Measurements from ENCODE around the gene KRTAP19-7.

Gene KRTAP19-7

DNA sequence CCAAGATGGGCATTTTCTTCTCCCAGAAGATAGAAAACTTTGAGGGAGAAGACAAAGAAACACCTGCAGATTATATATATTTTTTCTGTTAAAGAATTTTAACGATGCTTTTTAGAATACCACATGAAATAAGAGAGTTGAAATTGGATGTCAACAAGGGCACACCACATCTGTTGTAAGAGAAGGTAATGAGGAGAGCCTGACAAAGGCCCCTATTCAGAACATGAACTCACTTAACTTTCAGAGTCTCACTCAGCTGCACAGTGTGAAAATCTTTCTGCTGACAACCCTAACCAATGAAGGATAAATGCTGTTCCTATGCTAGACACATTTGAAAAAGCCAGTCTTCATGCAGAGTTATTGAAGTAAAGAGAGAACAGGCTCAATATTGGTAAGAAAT is 21.8 kb upstream of the KRTAP19-7 start:
- ChIA-PET CTCF (no interaction called here), POLR2A (ENCODE audit: low non-redundant PET) (no interaction called here)
- TF ChIP-seq CTCF (conservative IDR thresholded peaks at IDR 0.05; ENCODE audit: low read depth) = no peak
- H3K27ac ChIP-seq = no peak overlapping the region
- no peak for DNase-seq (ENCODE audit: low spot score)

DNA sequence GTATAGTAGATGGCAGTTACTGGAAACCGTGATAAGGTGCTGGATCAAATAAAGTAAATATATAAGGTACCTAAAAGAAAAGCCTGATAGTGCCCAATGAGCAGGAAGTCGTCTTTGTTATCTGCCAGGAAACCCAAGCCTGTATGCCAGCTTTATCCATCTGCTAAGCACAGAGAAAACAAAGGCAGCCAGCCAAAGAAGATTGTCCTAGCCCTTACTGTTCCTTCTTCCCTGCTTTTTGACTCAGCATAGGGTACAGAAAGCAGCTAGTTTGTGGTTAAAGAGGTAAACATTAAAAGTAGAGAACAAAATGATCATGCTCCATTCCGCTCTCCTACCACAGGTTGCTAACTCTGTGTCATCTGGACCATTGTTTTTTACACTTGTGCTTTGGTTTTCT is 19.0 kb upstream of the KRTAP19-7 start:
- POLR2A ChIA-PET (ENCODE audit: low non-redundant PET) = no interaction called here
- no peak for DNase-seq (ENCODE audit: low spot score)

DNA sequence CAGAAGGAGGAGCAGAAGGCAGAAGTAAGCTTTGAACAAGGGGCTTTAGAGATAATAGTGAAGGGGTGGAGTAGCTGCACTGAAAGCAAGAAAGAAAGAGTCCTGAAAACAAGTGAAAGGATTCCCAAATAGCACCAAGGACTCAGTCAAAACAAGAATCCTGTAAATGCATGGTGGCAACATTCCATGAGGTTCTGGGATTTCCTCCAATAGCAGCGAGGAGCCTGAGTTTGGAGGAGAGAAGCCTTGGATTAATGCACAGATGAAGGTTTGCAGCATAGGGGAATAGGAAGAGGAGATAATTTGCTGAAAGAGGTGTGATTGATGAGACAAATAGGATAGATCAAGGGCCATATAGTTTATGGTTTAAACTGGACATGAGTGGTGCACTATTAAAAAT is 18.2 kb upstream of the KRTAP19-7 start:
- no peak for TF ChIP-seq CTCF (conservative IDR thresholded peaks at IDR 0.05; ENCODE audit: low read depth)
- ChIA-PET POLR2A (ENCODE audit: low non-redundant PET) (no interaction called here), CTCF (no interaction called here)
- no peak for DNase-seq (ENCODE audit: low spot score)
- H3K27ac ChIP-seq = no peak overlapping the region

More for the DNA sequence above, 19.0 kb upstream of the KRTAP19-7 start:
- CTCF ChIA-PET = no interaction called here
- TF ChIP-seq CTCF (conservative IDR thresholded peaks at IDR 0.05; ENCODE audit: low read depth) = no peak
- no peak overlapping the region for H3K27ac ChIP-seq

DNA sequence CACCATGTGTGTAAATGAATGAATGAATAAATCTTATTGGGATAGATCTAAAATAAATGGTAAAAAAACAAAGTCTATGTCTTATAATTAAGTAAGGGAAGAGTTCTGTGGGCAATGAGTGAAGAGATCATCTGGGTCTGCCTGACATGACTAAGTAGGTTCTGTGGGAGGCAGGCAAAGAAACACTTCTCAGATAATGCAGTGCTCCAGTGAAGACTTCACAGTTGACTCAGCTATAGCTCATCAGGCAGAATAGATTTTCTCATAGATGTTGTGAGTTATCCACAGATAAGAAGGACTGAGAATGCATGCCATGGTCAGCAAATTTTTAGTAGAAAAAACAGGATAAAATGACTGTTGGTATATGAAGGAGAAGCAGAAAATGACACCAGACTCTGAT is 16.7 kb upstream of the KRTAP19-7 start:
- ChIA-PET POLR2A (ENCODE audit: low non-redundant PET) (no interaction called here), CTCF (no interaction called here)
- TF ChIP-seq CTCF (conservative IDR thresholded peaks at IDR 0.05; ENCODE audit: low read depth) = no peak
- H3K27ac ChIP-seq = no peak overlapping the region
- DNase-seq (ENCODE audit: low spot score) = no peak

GRCh38 chr21:30567617-30568016 is 6.5 kb upstream of the KRTAP19-7 start:
- ChIA-PET CTCF (interaction anchor here (0.5 kb wide), 1 partner anchor 12 kb away, joined by 4 read pairs; no protein-coding TSS in a partner anchor), POLR2A (ENCODE audit: low non-redundant PET) (no interaction called here)
- no peak for TF ChIP-seq CTCF (conservative IDR thresholded peaks at IDR 0.05; ENCODE audit: low read depth)
- H3K27ac ChIP-seq = no peak overlapping the region
- DNase-seq (ENCODE audit: low spot score) = no peak

DNA sequence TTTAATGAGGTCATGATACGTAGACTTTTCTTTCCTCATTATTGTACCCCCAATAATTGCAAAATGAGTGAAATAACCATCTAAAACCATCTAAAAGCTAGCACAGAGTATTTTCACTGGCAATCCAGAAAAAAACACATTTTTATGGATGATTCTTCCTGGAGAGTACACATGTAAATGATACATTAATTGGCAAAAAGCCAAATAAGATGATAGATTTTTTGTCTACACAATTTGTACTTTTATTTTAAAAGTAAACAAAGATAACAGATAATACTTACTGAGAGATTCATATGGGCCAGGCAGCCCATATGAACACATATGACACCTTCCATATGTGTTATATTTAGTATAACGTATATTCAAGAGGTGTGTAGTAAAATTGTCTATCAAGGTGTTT is 2.5 kb upstream of the KRTAP19-7 start:
- H3K27ac ChIP-seq = no peak overlapping the region
- no peak for TF ChIP-seq CTCF (conservative IDR thresholded peaks at IDR 0.05; ENCODE audit: low read depth)
- no peak for DNase-seq (ENCODE audit: low spot score)
- ChIA-PET POLR2A (ENCODE audit: low non-redundant PET) (no interaction called here), CTCF (interaction anchor here (0.6 kb wide), 1 partner anchor 243 kb away, joined by 7 read pairs; no protein-coding TSS in a partner anchor)

- no peak for TF ChIP-seq CTCF (conservative IDR thresholded peaks at IDR 0.05; ENCODE audit: low read depth)
- no peak for DNase-seq (ENCODE audit: low spot score)
- ChIA-PET CTCF (interaction anchor here (0.6 kb wide), 1 partner anchor 244 kb away, joined by 7 read pairs; no protein-coding TSS in a partner anchor), POLR2A (ENCODE audit: low non-redundant PET) (no interaction called here)
- H3K27ac ChIP-seq = no peak overlapping the region
Measured at GRCh38 chr21:30563072-30563471, 2.0 kb upstream of the KRTAP19-7 start.
